Thyroid gland (tissue), 4 donors: ENCODE measurements around the gene DCPS.

ENCODE experiments used
- POLR2A ChIP-seq, 2 donors: fragments of 450-650 bp; IDR thresholded peaks; one replicate each; pipeline ENCODE4 v1.6.1; 2017; ENCODE audit warnings: antibody characterized with exemption in 2 of 2, mild to moderate bottlenecking in 2 of 2, moderate library complexity in 1 of 2
- TF ChIP-seq, protein P1 (sequence below), 6 experiments: fragments of 200-600 bp in 3 of 6; fragments of 450-650 bp in 3 of 6; sonication (generic) in 3 of 6; IDR thresholded peaks; one replicate each; pipeline ENCODE4 v1.5.1; 2016 to 2019; ENCODE audit warnings: antibody characterized with exemption in 6 of 6, mild to moderate bottlenecking in 2 of 6, inconsistent platforms in 1 of 6, moderate library complexity in 1 of 6

DNA sequence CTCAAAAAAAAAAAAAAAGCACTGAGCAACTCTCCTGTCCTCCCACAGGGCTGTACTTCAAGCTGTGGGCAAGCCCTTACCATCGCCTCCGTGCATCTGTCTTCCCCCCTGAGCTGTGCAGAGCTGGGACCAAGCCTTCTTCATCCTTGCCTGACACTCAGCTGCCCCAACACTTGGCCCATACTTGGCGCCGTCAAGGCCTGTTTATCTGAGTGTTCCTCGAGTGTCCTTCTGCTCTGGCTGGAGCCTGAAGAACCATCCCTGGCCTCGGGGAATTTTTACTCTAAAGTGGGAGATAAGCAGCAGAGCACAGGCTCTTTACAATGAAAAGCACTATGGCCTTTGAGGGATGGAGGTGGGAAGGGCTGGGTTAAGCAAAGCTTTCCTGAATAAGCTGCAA lies 22.6 kb upstream of the DCPS start:
- TF ChIP-seq POLR2A (IDR thresholded peaks at IDR 0.05): no peak
- TF ChIP-seq, protein P1, sequence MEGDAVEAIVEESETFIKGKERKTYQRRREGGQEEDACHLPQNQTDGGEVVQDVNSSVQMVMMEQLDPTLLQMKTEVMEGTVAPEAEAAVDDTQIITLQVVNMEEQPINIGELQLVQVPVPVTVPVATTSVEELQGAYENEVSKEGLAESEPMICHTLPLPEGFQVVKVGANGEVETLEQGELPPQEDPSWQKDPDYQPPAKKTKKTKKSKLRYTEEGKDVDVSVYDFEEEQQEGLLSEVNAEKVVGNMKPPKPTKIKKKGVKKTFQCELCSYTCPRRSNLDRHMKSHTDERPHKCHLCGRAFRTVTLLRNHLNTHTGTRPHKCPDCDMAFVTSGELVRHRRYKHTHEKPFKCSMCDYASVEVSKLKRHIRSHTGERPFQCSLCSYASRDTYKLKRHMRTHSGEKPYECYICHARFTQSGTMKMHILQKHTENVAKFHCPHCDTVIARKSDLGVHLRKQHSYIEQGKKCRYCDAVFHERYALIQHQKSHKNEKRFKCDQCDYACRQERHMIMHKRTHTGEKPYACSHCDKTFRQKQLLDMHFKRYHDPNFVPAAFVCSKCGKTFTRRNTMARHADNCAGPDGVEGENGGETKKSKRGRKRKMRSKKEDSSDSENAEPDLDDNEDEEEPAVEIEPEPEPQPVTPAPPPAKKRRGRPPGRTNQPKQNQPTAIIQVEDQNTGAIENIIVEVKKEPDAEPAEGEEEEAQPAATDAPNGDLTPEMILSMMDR (IDR thresholded peaks at IDR 0.05): no peak
